SW 1271 (cell line): ENCODE measurements around the gene BCL2L13.
"Not testable (repeated sequence)": the region's sequence is repeated elsewhere in the genome, so short reads cannot be mapped to it uniquely, and the experiment has no call there.

Experiments
- DNase-seq, 2 experiments: peaks; one replicate each; lab custom pipeline; 2025; lab: John Stamatoyannopoulos, UW

The BCL2L13 gene

GRCh38 chr22:17638432-17639246 is at the start of gene BCL2L13:
TSS of gene BCL2L13 (plus strand) at chr22:17638757. CDS start at chr22:17655712, 16,955 bp downstream.
- peak; percentile 55 to 59 for DNase-seq

DNA sequence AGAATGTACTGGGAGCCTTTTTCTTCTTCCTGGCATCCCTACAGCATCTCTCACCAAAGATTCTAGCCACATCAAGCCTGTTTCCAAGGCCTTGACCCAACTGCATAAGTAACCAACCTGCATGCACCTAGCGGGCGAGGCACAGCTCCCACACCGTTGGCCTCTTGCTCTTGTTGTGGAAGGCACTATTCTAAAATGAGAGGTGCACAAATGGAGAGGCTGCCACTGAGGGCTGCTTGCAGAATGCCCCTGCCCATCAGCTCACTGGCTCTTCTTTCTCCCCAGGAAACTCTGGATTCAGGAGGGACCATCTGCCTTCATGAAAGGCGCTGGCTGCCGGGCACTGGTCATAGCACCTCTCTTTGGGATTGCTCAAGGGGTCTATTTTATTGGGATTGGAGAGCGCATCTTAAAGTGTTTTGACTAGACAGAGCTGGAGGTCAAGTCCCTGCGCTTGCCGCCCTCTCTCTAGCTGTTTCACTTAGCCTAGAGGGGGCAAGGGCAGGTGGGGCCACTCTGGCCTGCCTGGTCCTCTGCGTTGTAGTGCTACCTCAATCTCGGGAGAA is 48.7 kb upstream of the BCL2L13 start:
- DNase-seq: no peak

DNA sequence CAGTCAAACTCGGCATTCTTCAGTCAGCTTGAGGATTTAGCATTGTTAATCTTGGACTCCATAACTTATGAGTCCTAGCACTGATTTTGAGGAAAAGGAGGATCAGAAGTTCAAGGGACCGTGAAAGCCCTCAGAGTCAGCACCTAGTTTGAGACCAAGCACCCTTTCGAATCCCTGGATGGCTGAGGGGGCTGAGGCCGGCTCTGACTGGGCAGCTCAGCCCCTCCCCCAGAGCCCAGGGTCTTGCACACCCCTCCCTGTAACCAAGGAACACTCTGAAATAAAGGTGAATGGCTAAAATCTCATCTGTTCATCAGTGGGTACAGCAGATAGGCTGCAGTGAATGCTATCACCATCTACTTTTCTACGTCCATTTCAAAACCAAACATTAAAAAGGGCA is 48.0 kb upstream of the BCL2L13 start:
- DNase-seq: no peak

DNA sequence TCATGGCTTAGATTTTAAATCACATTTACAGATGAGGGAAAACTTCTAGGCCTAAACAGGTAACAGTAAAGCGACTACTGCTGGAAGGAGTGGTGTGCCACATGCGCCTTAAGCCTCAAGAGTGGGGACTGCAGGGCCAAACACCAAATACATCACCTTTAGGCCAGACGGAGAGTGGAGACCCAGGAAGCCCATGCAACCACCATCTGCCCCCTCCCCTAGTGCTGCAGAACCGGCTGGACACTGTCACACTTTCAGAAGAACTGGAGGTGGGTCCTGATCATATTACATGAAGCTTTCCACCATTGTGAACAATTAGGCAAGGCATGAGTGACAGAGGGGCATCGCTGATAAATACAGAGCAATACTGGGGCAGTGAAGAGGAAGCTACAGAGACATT is 46.4 kb upstream of the BCL2L13 start:
- DNase-seq: no peak

DNA sequence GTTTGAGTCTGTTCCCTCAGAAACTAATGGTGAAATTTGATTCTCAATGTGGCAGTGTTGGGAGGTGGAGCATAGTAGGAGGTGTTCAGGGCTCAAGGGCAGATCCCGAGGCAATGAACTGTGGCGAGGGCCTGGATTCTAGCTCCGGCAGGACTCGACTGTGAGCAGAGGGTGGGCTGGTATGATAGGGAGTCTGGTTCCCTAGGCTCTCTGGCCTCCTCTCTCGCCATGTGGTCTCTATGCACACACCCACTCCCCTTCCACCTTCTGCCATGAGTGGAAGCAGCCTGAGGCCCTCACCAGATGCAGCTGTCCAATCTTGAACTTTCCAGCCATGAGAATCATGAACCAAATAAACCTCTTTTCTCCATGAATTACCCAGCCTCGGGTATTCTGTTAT is 42.3 kb upstream of the BCL2L13 start:
- no peak for DNase-seq

- DNase-seq: no peak
Measured at GRCh38 chr22:17597217-17597616, 41.3 kb upstream of the BCL2L13 start.

DNA sequence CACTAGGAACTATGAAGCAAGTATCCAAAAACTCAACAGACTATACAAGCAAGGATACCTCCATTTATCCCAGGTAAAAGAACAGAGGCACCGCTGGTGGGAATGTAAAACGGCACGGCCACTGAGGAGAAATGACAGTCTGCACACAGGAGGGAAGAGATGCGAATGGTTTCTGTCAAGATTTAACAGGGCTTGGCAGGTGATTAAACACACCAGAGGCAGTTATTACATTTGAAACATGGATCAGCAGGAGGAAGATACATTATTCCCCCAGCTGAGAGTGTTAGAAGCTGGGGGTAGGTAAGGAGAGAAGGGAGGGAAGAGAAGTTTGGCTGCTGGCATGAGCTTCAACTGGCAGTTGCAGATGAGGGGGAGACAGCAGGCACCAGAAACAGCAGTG is 40.2 kb upstream of the BCL2L13 start:
- no peak for DNase-seq

DNA sequence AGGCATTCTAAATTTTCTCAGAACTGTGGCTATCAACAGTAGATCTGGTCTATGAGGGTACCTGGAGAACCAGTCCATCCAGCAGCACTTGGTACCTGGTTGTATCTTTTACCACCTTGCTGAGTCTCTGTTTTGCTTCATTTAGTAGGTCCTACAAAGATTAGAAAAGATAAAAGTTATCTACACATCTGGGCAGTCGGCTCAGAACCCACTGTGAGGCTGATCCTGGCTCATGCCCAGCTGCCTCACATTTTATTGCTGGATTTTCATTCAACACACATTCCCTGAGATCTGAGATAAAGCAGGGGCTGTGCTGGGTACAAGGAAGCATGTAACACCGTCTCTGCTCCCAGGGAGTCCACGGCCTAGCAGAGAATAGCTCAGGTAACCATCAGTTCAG is 37.5 kb upstream of the BCL2L13 start:
- DNase-seq: no peak

DNA sequence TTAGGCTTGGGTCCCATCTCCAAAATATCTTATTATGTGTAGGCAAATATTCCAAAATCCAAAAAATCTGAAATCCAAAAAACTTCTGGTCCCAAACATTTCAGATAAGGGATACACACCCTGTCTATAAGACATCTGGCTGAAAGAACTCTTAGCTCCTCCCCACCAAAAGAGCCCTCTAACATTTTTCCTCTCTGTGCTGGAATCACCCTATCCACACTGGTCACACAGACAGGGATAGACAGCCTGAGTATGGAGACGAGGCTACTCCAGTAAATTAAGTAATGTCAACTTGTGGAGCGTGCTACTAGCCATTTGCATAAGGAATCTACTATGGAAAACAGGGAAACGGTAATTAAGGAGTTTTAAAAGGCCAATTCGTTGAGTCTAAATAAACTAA is 34.9 kb upstream of the BCL2L13 start:
- no peak for DNase-seq

DNA sequence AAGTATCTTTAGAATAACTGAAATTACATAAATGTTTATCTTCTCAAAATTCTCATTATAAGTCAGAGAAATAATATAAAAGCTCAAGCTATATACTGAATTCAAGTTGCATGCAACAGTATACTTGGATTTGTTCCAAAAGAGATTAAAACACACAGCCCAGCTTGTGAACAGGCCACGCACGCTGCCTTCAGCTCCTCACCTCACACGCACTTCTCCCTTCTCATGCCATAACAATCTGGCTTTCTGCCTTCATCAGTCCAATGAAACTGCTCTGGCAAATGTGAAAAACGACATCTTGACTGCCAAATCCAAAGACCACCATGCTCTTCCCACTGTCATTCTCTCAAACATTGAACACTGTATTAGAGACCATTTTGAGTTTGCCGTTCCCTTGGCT is 32.1 kb upstream of the BCL2L13 start:
- DNase-seq: no peak

DNA sequence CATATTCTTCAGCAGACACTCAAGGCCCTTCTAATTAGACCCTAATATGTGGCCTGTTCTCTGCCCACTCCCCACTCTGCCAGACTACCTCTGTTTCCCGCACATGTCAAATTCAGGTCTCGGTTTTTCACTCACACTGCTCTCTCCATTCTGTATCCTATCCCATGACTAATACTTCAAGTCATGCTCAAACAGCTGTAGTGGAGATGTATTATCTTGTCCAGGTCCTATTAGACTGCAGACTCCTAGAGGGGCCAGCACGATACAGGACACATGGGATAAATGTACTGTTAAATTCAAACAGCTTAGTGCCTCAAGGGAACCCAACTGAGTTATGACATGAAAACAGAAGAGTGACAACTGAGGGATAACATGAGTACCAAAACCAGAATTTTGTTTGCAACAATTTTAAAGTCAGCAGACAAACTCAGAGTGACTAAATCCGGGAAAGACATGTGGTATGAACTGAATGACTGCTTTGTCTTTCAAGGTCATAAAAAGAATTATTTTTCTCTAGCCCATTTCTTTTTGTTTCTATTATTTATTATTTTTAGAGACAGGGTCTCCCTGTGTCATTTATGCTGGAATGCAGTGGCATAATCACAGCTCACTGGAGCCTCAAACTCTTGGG is 30.6 kb upstream of the BCL2L13 start:
- no peak for DNase-seq

DNA sequence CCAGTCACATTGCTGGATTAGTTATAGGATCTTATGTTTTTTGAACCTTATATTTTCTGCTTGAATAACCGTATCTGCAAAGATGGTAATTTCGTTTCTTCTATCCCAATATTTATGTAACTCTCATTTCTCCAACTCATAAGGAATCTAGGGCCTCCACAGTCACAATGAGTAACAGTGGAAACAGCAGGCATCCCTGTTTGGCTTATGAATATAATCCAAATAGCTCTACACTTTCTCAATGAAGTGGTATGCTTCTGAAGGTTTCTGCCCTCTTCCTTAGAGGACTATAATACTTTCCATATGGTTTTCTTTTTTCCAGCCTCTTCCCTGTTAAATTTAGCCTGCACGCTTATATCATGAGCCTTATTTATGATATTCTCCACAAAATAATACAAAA is 26.5 kb upstream of the BCL2L13 start:
- no peak for DNase-seq

- no peak for DNase-seq
Measured at GRCh38 chr22:17613280-17613679, 25.3 kb upstream of the BCL2L13 start.

GRCh38 chr22:17627961-17628405 is 10.6 kb upstream of the BCL2L13 start:
- DNase-seq: no peak

DNA sequence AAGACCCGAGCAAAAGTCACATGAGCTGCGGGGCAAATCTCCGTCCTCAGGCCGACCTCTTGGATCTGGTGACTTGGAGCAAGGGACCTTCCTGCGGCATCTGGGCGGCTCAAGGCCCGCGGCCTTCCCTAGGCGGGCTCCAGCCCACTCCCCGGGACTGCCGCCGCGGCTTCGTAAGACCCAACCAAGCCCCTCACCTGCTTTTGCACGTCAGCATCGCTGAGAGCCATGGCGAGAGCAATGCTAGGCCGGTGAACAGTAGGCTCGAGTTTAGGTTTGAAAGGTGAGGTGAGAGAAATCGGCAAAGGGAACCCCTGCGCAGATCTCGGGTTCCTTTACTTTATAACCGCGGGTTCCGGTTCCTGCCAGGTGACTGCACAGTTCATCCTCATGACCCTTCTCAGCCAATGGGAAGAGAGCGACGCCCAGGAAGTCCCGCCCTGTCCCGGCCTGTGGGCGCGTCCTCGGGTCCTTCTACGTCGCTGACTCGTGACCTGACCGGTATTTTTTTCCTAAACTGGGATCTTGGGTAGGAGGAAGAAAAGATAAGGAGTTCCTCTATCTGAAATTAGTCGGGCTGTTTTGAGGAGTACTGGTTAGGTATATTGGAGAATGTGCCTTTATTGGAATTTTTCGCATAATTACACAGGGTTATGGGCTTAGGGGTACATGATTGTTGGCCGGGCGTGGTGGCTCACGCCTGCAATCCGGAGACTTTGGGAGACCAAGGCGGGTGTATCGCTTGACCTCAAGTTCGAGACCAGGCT is 10.0 kb upstream of the BCL2L13 start, which contains the start of gene ATP6V1E1:
ATP6V1E1 (minus strand) TSS at position 344 of the 767 bp plus-strand sequence; CDS start at position 230, 114 bp downstream.
- DNase-seq: peak; percentile 45 to 69

- no peak for DNase-seq
Measured at GRCh38 chr22:17629173-17629489, 9.4 kb upstream of the BCL2L13 start.

- DNase-seq: no peak
Measured at GRCh38 chr22:17629641-17630040, 8.9 kb upstream of the BCL2L13 start.

DNA sequence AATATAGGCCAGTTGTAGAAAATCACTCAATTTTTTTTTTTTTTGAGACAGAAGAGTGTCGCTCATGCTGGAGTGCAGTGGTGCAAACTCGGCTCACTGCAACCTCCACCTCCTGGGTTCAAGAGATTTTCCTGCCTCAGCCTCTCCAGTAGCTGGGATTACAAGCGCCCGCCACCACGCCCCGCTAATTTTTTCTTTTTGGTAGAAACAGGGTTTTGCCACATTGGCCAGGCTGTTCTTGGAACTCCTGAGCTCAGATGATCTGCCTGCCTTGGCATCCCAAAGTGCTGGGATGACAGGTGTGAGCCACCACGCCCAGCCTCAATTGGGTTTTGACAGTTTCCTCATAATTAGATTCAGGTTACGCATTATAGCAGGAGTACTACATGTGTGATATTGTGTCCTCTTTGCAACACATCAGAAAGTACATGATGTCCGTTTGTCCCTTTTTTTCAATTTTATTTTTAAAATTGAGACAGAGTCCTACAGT is 7.4 kb upstream of the BCL2L13 start:
- DNase-seq: no peak

DNA sequence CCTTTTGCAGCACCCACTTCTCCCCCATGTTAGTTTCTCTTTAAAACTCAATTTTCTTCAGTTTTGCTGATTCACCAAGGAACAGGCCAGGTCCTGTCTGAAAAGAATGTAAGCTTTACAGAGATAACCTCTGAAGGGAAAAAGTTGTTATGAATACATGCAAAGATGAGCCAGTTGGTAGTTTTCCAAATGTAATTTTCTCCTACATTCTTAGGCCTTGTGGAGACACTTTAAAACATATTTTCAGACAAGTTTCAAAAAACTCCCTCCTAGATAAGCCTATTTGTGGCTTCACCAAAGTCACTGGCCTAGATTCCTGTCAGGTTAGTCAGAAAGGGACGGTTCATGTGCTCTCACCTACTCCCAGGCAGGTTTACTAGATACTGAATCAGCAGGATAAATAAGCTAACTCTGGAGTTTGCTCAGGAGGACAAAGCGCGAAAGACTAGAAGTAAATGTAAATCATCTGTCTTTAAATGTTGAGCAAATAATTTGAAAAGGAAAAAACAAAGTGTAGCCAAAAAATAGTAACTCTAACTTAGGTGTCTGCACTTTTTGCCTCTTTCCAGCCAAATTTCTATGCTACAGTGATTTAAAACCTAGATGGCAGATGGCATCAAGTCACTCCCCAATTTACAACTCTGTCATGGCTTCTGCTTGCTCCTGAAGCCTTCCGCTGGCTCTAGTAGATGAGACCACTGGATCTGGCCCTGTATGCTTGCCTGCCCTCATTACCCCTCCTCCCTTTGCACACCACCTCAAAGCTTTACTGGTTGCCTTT is 5.2 kb upstream of the BCL2L13 start:
- DNase-seq: peak in 1 of 2 experiments; percentile 1

- no peak for DNase-seq
Measured at GRCh38 chr22:17633998-17634323, 4.6 kb upstream of the BCL2L13 start.

GRCh38 chr22:17634696-17635095 is 3.9 kb upstream of the BCL2L13 start:
- DNase-seq: no peak

GRCh38 chr22:17636850-17637249 is 1.7 kb upstream of the BCL2L13 start:
- not testable (repeated sequence) for DNase-seq
